HepG2 (cell line): ENCODE measurements around the gene LRRC45. TPM values are rescaled to one million over a fixed set of nuclear protein-coding genes. Genes with fewer than 3 reads are reported as not detected.

Experiments
- ATAC-seq: fragments of 200-7000 bp; cut with Tn5 transposase; 3 replicates; pipeline ENCODE4 v1.9.1; 2020; ENCODE audit warnings: mild to moderate bottlenecking, moderate library complexity
- BruUV-seq: library from RNA; stranded (reverse); fragments of 400-500 nt; replicated peaks from 2 replicates; lab custom pipeline; 2021; lab: Mats Ljungman, UMichigan
- CTCF ChIA-PET: fragments of 300-600 bp; formaldehyde crosslinking; extraction: SDS; loops from one replicate; lab custom pipeline; 2021; ENCODE audit warnings: low total read pairs, inconsistent platforms, low intra/inter-chr PET ratio; lab: Yijun Ruan, JAX
- POLR2A ChIA-PET: fragments of 350-600 bp; sonication (Branson Sonifier 250); formaldehyde crosslinking; loops from one replicate; lab custom pipeline; 2020; ENCODE audit warnings: antibody characterized with exemption, inconsistent platforms; lab: Yijun Ruan, JAX
- DNase-seq: peaks from one replicate; pipeline ENCODE4 v3.0.0-alpha.2; 2015; ENCODE audit warnings: low spot score
- FAIRE-seq: peaks from 3 replicates; lab custom pipeline; 2011; peaks lifted over from hg19 to GRCh38; lab: Jason Lieb, UNC
- H2AFZ ChIP-seq: one replicate; pipeline ENCODE4 v1.6.1; 2011; ENCODE audit warnings: low read length, inconsistent platforms
- H3K27ac ChIP-seq: fragments of 300-600 bp; 3 replicates; pipeline ENCODE4 v1.8.0; 2011; ENCODE audit warnings: mixed run types, mild to moderate bottlenecking, mixed read lengths, low read length, inconsistent platforms; ENCODE audit not compliant: insufficient read depth; ENCODE audit errors: extremely low read length
- H3K27me3 ChIP-seq, 2 experiments: fragments of 200-600 bp in 1 of 2; 2 replicates in 1 of 2; 3 replicates in 1 of 2; pipeline versions ENCODE4 v1.6.0 to v1.8.0; 2011; ENCODE audit warnings: low read length in 2 of 2, mild to moderate bottlenecking in 2 of 2, moderate library complexity in 2 of 2, inconsistent platforms in 1 of 2; ENCODE audit not compliant: insufficient read depth in 2 of 2, control insufficient read depth in 1 of 2
- H3K36me3 ChIP-seq, 2 experiments: fragments of 200-600 bp in 1 of 2; replicated peaks in 1 of 2; 2 replicates in 1 of 2; 3 replicates in 1 of 2; pipeline versions ENCODE4 v1.5.1 to v1.8.0; 2011; ENCODE audit warnings: low read length in 2 of 2, inconsistent platforms in 1 of 2; ENCODE audit not compliant: insufficient read depth in 2 of 2, control insufficient read depth in 1 of 2
- H3K4me1 ChIP-seq: 2 replicates; pipeline ENCODE4 v1.5.1; 2012; ENCODE audit warnings: low read length, inconsistent platforms; ENCODE audit not compliant: insufficient read depth
- H3K4me2 ChIP-seq: 2 replicates; pipeline ENCODE4 v1.6.0; 2011; ENCODE audit warnings: low read depth, low read length, inconsistent platforms
- H3K4me3 ChIP-seq, 3 experiments: fragments of 200-600 bp in 1 of 3; sonication (generic), shearing (Covaris generic) in 1 of 3; replicated peaks in 1 of 3; 2 replicates each; pipeline ENCODE4 v1.5.1; 2011 to 2016; ENCODE audit warnings: low read length in 3 of 3, inconsistent platforms in 2 of 3, low read depth in 2 of 3, mild to moderate bottlenecking in 2 of 3, control low read depth in 1 of 3, mixed read lengths in 1 of 3; ENCODE audit not compliant: insufficient read depth in 1 of 3
- H3K79me2 ChIP-seq: one replicate; pipeline ENCODE4 v1.6.1; 2011; ENCODE audit warnings: low read length, inconsistent platforms; ENCODE audit not compliant: insufficient read depth
- H3K9ac ChIP-seq: 2 replicates; pipeline ENCODE4 v1.6.0; 2011; ENCODE audit warnings: mild to moderate bottlenecking, low read depth, low read length, inconsistent platforms; ENCODE audit not compliant: insufficient read depth
- H3K9me3 ChIP-seq: 2 replicates; pipeline ENCODE4 v1.5.1; 2012; ENCODE audit warnings: mild to moderate bottlenecking, low read length
- H4K20me1 ChIP-seq: 2 replicates; pipeline ENCODE4 v1.6.0; 2011; ENCODE audit warnings: inconsistent platforms, mild to moderate bottlenecking, low read length, moderate library complexity; ENCODE audit not compliant: insufficient read depth
- FOXA3 ChIP-seq: IDR thresholded peaks from 2 replicates; pipeline ENCODE4 v1.6.1; 2016; ENCODE audit warnings: missing genetic modification reagents, missing compliant biosample characterization
- GATAD2A ChIP-seq: IDR thresholded peaks from 2 replicates; pipeline ENCODE4 v1.6.1; 2016
- KAT2B ChIP-seq: fragments of 150-350 bp; IDR thresholded peaks from 2 replicates; pipeline ENCODE4 v1.6.1; 2014; ENCODE audit warnings: low read depth, low read length, borderline replicate concordance
- KMT2B ChIP-seq: IDR thresholded peaks from 2 replicates; pipeline ENCODE4 v1.6.1; 2016; ENCODE audit warnings: missing genetic modification reagents, missing compliant biosample characterization
- NFYB ChIP-seq: sonication (generic); formaldehyde crosslinking; IDR thresholded peaks from 2 replicates; pipeline ENCODE4 v1.4.0; 2020; ENCODE audit warnings: missing genetic modification reagents
- POLR2A ChIP-seq, 2 experiments: IDR thresholded peaks; 2 replicates each; pipeline ENCODE4 v1.6.1; 2011; ENCODE audit warnings: low read depth in 2 of 2, low read length in 2 of 2, mild to moderate bottlenecking in 1 of 2, moderate library complexity in 1 of 2; ENCODE audit not compliant: insufficient read depth in 1 of 2
- PRMT3 ChIP-seq: sonication (generic); formaldehyde crosslinking; IDR thresholded peaks from 2 replicates; pipeline ENCODE4 v1.8.1; 2022; ENCODE audit warnings: low read depth, mild to moderate bottlenecking, moderate library complexity, missing genetic modification reagents, borderline replicate concordance
- SIX1 ChIP-seq: sonication (generic); formaldehyde crosslinking; IDR thresholded peaks from 2 replicates; pipeline ENCODE4 v1.4.0; 2020; ENCODE audit warnings: missing genetic modification reagents, borderline replicate concordance
- ZNF263 ChIP-seq: sonication (generic); formaldehyde crosslinking; IDR thresholded peaks from 2 replicates; pipeline ENCODE4 v1.4.0; 2020; ENCODE audit warnings: missing genetic modification reagents
- ZNF337 ChIP-seq: sonication (generic); formaldehyde crosslinking; IDR thresholded peaks from 2 replicates; pipeline ENCODE4 v1.5.1; 2020; ENCODE audit warnings: missing genetic modification reagents, low read depth, mild to moderate bottlenecking, borderline replicate concordance
- ZNF552 ChIP-seq: sonication (generic); formaldehyde crosslinking; IDR thresholded peaks from 2 replicates; pipeline ENCODE4 v1.9.0; 2022; ENCODE audit warnings: missing genetic modification reagents, mild to moderate bottlenecking, borderline replicate concordance
- ZNF816 ChIP-seq: sonication (generic); formaldehyde crosslinking; IDR thresholded peaks from 2 replicates; pipeline ENCODE4 v1.8.0; 2022; ENCODE audit warnings: missing genetic modification reagents, mild to moderate bottlenecking, borderline replicate concordance
- WGBS: methylation state at CpG from one replicate; pipeline ENCODE4 v1.1.6; 2017; ENCODE audit warnings: low lambda C conversion rate; 5-methylcytosine and 5-hydroxymethylcytosine counted together
- in situ Hi-C: cut with HindIII; loops from 2 replicates; pipeline ENCODE4 v1.10.0; 2017; ENCODE audit warnings: low pct_unique_long_range_greater_than_20kb; ENCODE audit not compliant: extremely low pct_ligation_motif_present
- intact Hi-C: fragments of 100-400 bp; cut with micrococcal nuclease; formaldehyde crosslinking; loops from one replicate; pipeline ENCODE4 v1.10.0; 2022; ENCODE audit not compliant: unreplicated experiment
- polyA plus RNA-seq, 8 experiments: library from polyadenylated mRNA; depleted of rRNA in 3 of 8; stranded (reverse) in 7 of 8; unstranded in 1 of 8; fragments of >200 nt; fragmentation: Illumina TruSeq in 4 of 8; extraction: Trizol in 4 of 8; gene quantifications; 2 replicates each; pipeline versions ENCODE4 v1.2.1 to v1.2.3, GENCODE V29; 2011 to 2016; ENCODE audit warnings: low read depth in 4 of 8, missing spikeins in 1 of 8, mixed read lengths in 1 of 8; ENCODE audit not compliant: insufficient read depth in 1 of 8
- total RNA-seq, 5 experiments: library from RNA; depleted of rRNA; stranded (reverse); fragments of >200 nt; fragmentation: Illumina TruSeq; extraction: Trizol; gene quantifications; 2 replicates each; pipeline ENCODE4 v1.2.3, GENCODE V29; 2016; ENCODE audit warnings: low read depth in 1 of 5
- TF ChIP-seq, protein P1 (sequence below): sonication (generic); formaldehyde crosslinking; IDR thresholded peaks from 2 replicates; pipeline ENCODE4 v1.8.1; 2023; ENCODE audit warnings: missing genetic modification reagents, mild to moderate bottlenecking, borderline replicate concordance
- TF ChIP-seq, protein P2 (sequence below): IDR thresholded peaks from 2 replicates; pipeline ENCODE4 v1.6.1; 2016; ENCODE audit warnings: missing compliant biosample characterization, missing genetic modification reagents, borderline replicate concordance
- TF ChIP-seq, protein P3 (sequence below): fragments of 450-650 bp; IDR thresholded peaks from 2 replicates; pipeline ENCODE4 v1.6.1; 2016
- TF ChIP-seq, protein P4 (sequence below): sonication (generic); formaldehyde crosslinking; IDR thresholded peaks from 2 replicates; pipeline ENCODE4 v1.5.0; 2020; ENCODE audit warnings: missing genetic modification reagents
- TF ChIP-seq, protein P5 (sequence below): sonication (generic); formaldehyde crosslinking; IDR thresholded peaks from 2 replicates; pipeline ENCODE4 v1.4.0; 2020; ENCODE audit warnings: low read depth, mild to moderate bottlenecking, missing genetic modification reagents

LRRC45 gene
- total and polyA plus RNA-seq, 2 of the 13 experiments (the other 11 are each of a cell fraction or from before 2014, with no cell fraction given): 11.6 to 48.1 TPM

DNA sequence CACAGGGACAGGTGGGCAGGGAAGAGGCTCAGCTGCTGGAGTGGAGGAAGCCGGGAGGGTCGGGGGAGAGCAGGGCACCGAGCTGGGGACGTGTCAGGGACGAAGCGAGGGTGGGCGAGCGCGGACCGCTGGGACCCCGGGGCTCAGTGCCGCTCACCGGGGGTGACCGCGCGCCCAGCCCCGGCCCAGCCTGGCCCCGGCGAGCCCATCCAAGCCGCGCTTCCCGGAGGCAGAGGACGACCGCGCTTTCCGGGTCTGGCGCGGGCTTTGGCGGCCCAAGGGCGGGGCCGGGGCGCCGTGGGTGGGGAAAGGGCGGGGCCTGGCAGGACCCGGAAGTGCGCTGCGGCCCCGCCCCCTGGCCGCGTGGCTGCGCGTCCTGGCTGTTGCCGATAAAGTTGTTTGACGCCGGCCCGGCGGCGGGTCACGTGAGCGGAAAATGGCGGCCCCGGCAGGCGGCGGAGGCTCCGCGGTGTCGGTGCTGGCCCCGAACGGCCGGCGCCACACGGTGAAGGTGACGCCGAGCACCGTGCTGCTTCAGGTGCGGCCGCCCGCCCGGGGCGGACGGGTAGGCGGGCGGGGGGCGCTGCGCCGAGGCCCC lies 45.8 kb upstream of the LRRC45 start, which contains the start of gene ASPSCR1:
ASPSCR1 (plus strand) TSS at position 419 of the 598 bp plus-strand sequence; CDS start at position 437, 18 bp downstream.
- FAIRE-seq: no peak
- CTCF ChIA-PET: interaction anchor here (1.7 to 5.6 kb wide), 2 partner anchors 17 to 42 kb away, joined by 3 to 25 read pairs; partner anchors contain the start of gene NOTUM
- Histone ChIP-seq H3K36me3 (peaks cover 1 to 13% of the 10 kb centered on the region in 2 experiments; a peak in 4 of 5 replicates), H3K4me3 (peak within 1 kb of the TSS; percentile 86 to 92 (median 87)), H3K27me3 (no peaks in the 10 kb centered on the region), H3K9me3 (peaks cover 13% of the 10 kb centered on the region), H3K79me2 (peaks cover 26% of the 10 kb centered on the region), H3K9ac (peak within 1 kb of the TSS; percentile 95), H4K20me1 (no peaks in the 10 kb centered on the region), H2AFZ (no peak within 1 kb of the TSS), H3K4me2 (peak within 1 kb of the TSS; percentile 97), H3K27ac (peak within 1 kb of the TSS; percentile 85), H3K4me1 (peaks cover 55% of the 10 kb centered on the region)
- intact Hi-C loops: loop anchor here (1.0 to 10.0 kb wide), 2 partner anchors 15 to 117 kb away; partner anchors contain the start of gene FASN
- ATAC-seq: peak; percentile 85
- POLR2A ChIA-PET: interaction anchor here (0.9 to 14.1 kb wide), 11 partner anchors 10 to 250 kb away, joined by 3 to 382 read pairs (median 4); partner anchors contain the start of genes CENPX, LRRC45 and NOTUM
- no TSS peak for BruUV-seq
- 3% methylated on average over 36 of the region's 76 CpGs for WGBS
- in situ Hi-C loops: no loop called here
- peak; percentile 80 for DNase-seq
- TF ChIP-seq FOXA3 (CRISPR knock-in tag) (peak; percentile 68), GATAD2A (CRISPR knock-in tag) (no peak), KAT2B (no peak), SIX1 (CRISPR knock-in tag) (no peak), POLR2A (IDR thresholded peaks at IDR 0.05; ENCODE audit: insufficient read depth in 1 of 2, low read depth in 2 of 2, low read length in 2 of 2) (peak; percentile 68 to 95), ZNF263 (no peak; the same call in 1 of the 2 replicates), ZNF552 (CRISPR knock-in tag) (no peak; the same call in 1 of the 2 replicates), PRMT3 (CRISPR knock-in tag) (no peak), ZNF337 (CRISPR knock-in tag) (no peak), ZNF816 (CRISPR knock-in tag) (no peak), KMT2B (peak; percentile 91), NFYB (peak; percentile 36; the same call in 1 of the 2 replicates)
- TF ChIP-seq, protein P1, sequence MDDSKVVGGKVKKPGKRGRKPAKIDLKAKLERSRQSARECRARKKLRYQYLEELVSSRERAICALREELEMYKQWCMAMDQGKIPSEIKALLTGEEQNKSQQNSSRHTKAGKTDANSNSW: no peak; the same call in 1 of the 2 replicates
- TF ChIP-seq, protein P2, sequence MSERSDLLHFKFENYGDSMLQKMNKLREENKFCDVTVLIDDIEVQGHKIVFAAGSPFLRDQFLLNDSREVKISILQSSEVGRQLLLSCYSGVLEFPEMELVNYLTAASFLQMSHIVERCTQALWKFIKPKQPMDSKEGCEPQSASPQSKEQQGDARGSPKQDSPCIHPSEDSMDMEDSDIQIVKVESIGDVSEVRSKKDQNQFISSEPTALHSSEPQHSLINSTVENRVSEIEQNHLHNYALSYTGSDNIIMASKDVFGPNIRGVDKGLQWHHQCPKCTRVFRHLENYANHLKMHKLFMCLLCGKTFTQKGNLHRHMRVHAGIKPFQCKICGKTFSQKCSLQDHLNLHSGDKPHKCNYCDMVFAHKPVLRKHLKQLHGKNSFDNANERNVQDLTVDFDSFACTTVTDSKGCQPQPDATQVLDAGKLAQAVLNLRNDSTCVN: 0 out of 2 replicates have a peak, but pooled peaks have one; percentile 54
- TF ChIP-seq, protein P3, sequence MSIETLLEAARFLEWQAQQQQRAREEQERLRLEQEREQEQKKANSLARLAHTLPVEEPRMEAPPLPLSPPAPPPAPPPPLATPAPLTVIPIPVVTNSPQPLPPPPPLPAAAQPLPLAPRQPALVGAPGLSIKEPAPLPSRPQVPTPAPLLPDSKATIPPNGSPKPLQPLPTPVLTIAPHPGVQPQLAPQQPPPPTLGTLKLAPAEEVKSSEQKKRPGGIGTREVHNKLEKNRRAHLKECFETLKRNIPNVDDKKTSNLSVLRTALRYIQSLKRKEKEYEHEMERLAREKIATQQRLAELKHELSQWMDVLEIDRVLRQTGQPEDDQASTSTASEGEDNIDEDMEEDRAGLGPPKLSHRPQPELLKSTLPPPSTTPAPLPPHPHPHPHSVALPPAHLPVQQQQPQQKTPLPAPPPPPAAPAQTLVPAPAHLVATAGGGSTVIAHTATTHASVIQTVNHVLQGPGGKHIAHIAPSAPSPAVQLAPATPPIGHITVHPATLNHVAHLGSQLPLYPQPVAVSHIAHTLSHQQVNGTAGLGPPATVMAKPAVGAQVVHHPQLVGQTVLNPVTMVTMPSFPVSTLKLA: peak; percentile 84
- TF ChIP-seq, protein P4, sequence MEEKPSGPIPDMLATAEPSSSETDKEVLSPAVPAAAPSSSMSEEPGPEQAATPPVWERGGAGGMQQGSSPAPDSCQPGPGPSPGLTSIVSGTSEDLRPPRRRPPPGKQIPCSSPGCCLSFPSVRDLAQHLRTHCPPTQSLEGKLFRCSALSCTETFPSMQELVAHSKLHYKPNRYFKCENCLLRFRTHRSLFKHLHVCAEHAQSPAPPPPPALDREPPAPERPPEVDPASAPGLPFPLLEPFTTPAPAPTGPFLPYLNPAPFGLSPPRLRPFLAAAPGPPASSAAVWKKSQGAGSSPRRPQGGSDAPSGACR (CRISPR knock-in tag): no peak
- TF ChIP-seq, protein P5, sequence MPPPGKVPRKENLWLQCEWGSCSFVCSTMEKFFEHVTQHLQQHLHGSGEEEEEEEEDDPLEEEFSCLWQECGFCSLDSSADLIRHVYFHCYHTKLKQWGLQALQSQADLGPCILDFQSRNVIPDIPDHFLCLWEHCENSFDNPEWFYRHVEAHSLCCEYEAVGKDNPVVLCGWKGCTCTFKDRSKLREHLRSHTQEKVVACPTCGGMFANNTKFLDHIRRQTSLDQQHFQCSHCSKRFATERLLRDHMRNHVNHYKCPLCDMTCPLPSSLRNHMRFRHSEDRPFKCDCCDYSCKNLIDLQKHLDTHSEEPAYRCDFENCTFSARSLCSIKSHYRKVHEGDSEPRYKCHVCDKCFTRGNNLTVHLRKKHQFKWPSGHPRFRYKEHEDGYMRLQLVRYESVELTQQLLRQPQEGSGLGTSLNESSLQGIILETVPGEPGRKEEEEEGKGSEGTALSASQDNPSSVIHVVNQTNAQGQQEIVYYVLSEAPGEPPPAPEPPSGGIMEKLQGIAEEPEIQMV: 0 out of 2 replicates have a peak, but pooled peaks have one; percentile 42
